GM21786 (cell line): ENCODE measurements around the gene RIC8A.

Experiments
- ATAC-seq: cut with Tn5 transposase; IDR thresholded peaks from one replicate; pipeline ENCODE4 v1.9.1; 2021; ENCODE audit not compliant: unreplicated experiment

The RIC8A gene

GRCh38 chr11:240315-240714, 32.8 kb downstream of the RIC8A start:
- ATAC-seq = no peak

- no peak for ATAC-seq
Observed at GRCh38 chr11:241634-242033, 34.1 kb downstream of the RIC8A start.

- ATAC-seq = no peak
Observed at GRCh38 chr11:244376-244775, 36.9 kb downstream of the RIC8A start.

GRCh38 chr11:249062-249461, 41.6 kb downstream of the RIC8A start:
- ATAC-seq = no peak

GRCh38 chr11:250274-250673, 42.8 kb downstream of the RIC8A start:
- ATAC-seq = no peak

GRCh38 chr11:250740-251299, 43.3 kb downstream of the RIC8A start:
- no peak for ATAC-seq

- no peak for ATAC-seq
Observed at GRCh38 chr11:251550-251949, 44.0 kb downstream of the RIC8A start.

GRCh38 chr11:252666-253065, 45.2 kb downstream of the RIC8A start:
- ATAC-seq = no peak

- no peak for ATAC-seq
Observed at GRCh38 chr11:253160-253885, 45.8 kb downstream of the RIC8A start.

- no peak for ATAC-seq
Observed at GRCh38 chr11:253886-254270, 46.4 kb downstream of the RIC8A start.

- no peak for ATAC-seq
Observed at GRCh38 chr11:255176-255575, 47.7 kb downstream of the RIC8A start.

GRCh38 chr11:255816-256215, 48.3 kb downstream of the RIC8A start:
- no peak for ATAC-seq

- ATAC-seq = no peak
Observed at GRCh38 chr11:256952-257737, 49.6 kb downstream of the RIC8A start.

GRCh38 chr11:257766-258493, 50.4 kb downstream of the RIC8A start:
- no peak for ATAC-seq

GRCh38 chr11:259413-259812, 51.9 kb downstream of the RIC8A start:
- no peak for ATAC-seq

- ATAC-seq = no peak
Observed at GRCh38 chr11:261624-262023, 54.1 kb downstream of the RIC8A start.
